ENCODE measurements around the gene CCDC40. TPM values are rescaled to one million over a fixed set of nuclear protein-coding genes. Genes with fewer than 3 reads are reported as not detected.

CCDC40 gene
- total and polyA plus RNA-seq, 9 of the 15 experiments (the other 6 are each of a cell fraction or from before 2014, with no cell fraction given) = 0.07 to 0.33 TPM; not detected in 7

DNA sequence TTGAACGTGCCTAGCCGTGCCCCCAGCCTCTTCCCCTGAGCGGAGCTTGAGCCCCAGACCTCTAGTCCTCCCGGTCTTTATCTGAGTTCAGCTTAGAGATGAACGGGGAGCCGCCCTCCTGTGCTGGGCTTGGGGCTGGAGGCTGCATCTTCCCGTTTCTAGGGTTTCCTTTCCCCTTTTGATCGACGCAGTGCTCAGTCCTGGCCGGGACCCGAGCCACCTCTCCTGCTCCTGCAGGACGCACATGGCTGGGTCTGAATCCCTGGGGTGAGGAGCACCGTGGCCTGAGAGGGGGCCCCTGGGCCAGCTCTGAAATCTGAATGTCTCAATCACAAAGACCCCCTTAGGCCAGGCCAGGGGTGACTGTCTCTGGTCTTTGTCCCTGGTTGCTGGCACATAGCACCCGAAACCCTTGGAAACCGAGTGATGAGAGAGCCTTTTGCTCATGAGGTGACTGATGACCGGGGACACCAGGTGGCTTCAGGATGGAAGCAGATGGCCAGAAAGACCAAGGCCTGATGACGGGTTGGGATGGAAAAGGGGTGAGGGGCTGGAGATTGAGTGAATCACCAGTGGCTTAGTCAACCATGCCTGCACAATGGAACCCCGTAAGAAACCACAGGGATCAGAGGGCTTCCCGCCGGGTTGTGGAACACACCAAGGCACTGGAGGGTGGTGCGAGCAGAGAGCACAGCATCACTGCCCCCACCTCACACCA lies 65.7 kb downstream of the CCDC40 start:
- H2AFZ ChIP-seq (ENCODE audit: low read depth, low read length) = peak overlapping the region; percentile 89
- H3K9ac ChIP-seq (ENCODE audit: insufficient read depth in 1 of 2, low read depth in 2 of 2, low read length in 2 of 2) = peak overlapping the region; percentile 70 to 95
- peaks cover 15 to 34% of the 10 kb centered on the region in 2 experiments; a peak in 4 of 5 replicates for H3K27me3 ChIP-seq (ENCODE audit: control insufficient read depth in 2 of 2, insufficient read depth in 2 of 2, low read length in 2 of 2)
- FAIRE-seq (no peak), DNase-seq (ENCODE audit: extremely low read depth in 1 of 4, low spot score in 3 of 4) (peak in 3 of 4 experiments; percentile 55 to 57 (median 56)), ATAC-seq (peak; percentile 60)
- peaks cover 10 to 45% of the 10 kb centered on the region in 2 experiments; a peak in 4 of 5 replicates for H3K4me1 ChIP-seq (replicated peaks in 1 of 2; ENCODE audit: control insufficient read depth in 2 of 2, insufficient read depth in 2 of 2, low read length in 2 of 2)
- 47% methylated on average over 15 of the region's 21 CpGs for WGBS (ENCODE audit: insufficient coverage, low coverage, missing lambda C conversion rate)
- H3K9me1 ChIP-seq (ENCODE audit: control insufficient read depth, insufficient read depth, low read length) = no peaks in the 10 kb centered on the region
- H3K36me3 ChIP-seq (ENCODE audit: control insufficient read depth, insufficient read depth, low read length) = no peaks in the 10 kb centered on the region
- intact Hi-C loops (cut with micrococcal nuclease) = loop anchor here (10.0 kb wide), 1 partner anchor 83 kb away; no protein-coding TSS in a partner anchor
- POLR2A ChIA-PET = interaction anchor here (0.5 to 1.8 kb wide), 11 partner anchors 8 to 325 kb away, joined by 3 to 8 read pairs (median 4); no protein-coding TSS in a partner anchor
- BruUV-seq (replicated peaks) = TSS peak; percentile 75
- 0 out of 2 replicates have a peak, but pooled peaks cover 4% of the 10 kb centered on the region for H4K20me1 ChIP-seq (replicated peaks; ENCODE audit: control insufficient read depth, insufficient read depth, low read length)
- peak overlapping the region; percentile 95 for H3K4me2 ChIP-seq (ENCODE audit: insufficient read depth, low read length)
- H3K27ac ChIP-seq (ENCODE audit: extremely low read depth, low read depth, low read length) = peak overlapping the region; percentile 52; the same call in 2 of the 3 replicates
- peak overlapping the region; percentile 65 for H3K4me3 ChIP-seq
- H3K9me3 ChIP-seq (replicated peaks; ENCODE audit: control insufficient read depth, insufficient read depth, low read depth, low read length) = no peaks in the 10 kb centered on the region
- H3K79me2 ChIP-seq (ENCODE audit: control insufficient read depth, insufficient read depth, low read length) = no peaks in the 10 kb centered on the region
- CTCF ChIA-PET (ENCODE audit: low intra/inter-chr PET ratio) = interaction anchor here (0.6 to 0.7 kb wide), 2 partner anchors 12 to 17 kb away, joined by 3 to 4 read pairs; no protein-coding TSS in a partner anchor
- in situ Hi-C loops (cut with MboI) = no loop called here
- TF ChIP-seq, protein P1, sequence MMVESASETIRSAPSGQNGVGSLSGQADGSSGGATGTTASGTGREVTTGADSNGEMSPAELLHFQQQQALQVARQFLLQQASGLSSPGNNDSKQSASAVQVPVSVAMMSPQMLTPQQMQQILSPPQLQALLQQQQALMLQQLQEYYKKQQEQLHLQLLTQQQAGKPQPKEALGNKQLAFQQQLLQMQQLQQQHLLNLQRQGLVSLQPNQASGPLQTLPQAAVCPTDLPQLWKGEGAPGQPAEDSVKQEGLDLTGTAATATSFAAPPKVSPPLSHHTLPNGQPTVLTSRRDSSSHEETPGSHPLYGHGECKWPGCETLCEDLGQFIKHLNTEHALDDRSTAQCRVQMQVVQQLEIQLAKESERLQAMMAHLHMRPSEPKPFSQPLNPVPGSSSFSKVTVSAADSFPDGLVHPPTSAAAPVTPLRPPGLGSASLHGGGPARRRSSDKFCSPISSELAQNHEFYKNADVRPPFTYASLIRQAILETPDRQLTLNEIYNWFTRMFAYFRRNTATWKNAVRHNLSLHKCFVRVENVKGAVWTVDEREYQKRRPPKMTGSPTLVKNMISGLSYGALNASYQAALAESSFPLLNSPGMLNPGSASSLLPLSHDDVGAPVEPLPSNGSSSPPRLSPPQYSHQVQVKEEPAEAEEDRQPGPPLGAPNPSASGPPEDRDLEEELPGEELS (CRISPR knock-in tag; IDR thresholded peaks at IDR 0.05; ENCODE audit: borderline replicate concordance) = 0 out of 2 replicates have a peak, but pooled peaks have one; percentile 20
- TF ChIP-seq LEF1 (IDR thresholded peaks at IDR 0.05) (no peak), BCOR (IDR thresholded peaks at IDR 0.05) (0 out of 2 replicates have a peak, but pooled peaks have one; percentile 4), FIP1L1 (IDR thresholded peaks at IDR 0.05; ENCODE audit: low read depth, low read length, poor library complexity, severe bottlenecking) (no peak), ETV5 (CRISPR knock-in tag; IDR thresholded peaks at IDR 0.05; ENCODE audit: low read depth) (0 out of 2 replicates have a peak, but pooled peaks have one; percentile 5), BHLHE40 (IDR thresholded peaks at IDR 0.05; ENCODE audit: low read length) (no peak), RAD21 (CRISPR knock-in tag; conservative IDR thresholded peaks at IDR 0.05 in 1 of 2, IDR thresholded peaks at IDR 0.05 in 1 of 2) (0 out of 4 replicates have a peak, but pooled peaks of 1 of the 2 experiments have one; percentile 1), FOXA3 (CRISPR knock-in tag; conservative IDR thresholded peaks at IDR 0.05 in 1 of 2, IDR thresholded peaks at IDR 0.05 in 1 of 2) (no peak)
- TF ChIP-seq, protein P2, sequence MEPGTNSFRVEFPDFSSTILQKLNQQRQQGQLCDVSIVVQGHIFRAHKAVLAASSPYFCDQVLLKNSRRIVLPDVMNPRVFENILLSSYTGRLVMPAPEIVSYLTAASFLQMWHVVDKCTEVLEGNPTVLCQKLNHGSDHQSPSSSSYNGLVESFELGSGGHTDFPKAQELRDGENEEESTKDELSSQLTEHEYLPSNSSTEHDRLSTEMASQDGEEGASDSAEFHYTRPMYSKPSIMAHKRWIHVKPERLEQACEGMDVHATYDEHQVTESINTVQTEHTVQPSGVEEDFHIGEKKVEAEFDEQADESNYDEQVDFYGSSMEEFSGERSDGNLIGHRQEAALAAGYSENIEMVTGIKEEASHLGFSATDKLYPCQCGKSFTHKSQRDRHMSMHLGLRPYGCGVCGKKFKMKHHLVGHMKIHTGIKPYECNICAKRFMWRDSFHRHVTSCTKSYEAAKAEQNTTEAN (CRISPR knock-in tag; IDR thresholded peaks at IDR 0.05) = no peak
- TF ChIP-seq, protein P3, sequence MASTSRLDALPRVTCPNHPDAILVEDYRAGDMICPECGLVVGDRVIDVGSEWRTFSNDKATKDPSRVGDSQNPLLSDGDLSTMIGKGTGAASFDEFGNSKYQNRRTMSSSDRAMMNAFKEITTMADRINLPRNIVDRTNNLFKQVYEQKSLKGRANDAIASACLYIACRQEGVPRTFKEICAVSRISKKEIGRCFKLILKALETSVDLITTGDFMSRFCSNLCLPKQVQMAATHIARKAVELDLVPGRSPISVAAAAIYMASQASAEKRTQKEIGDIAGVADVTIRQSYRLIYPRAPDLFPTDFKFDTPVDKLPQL (IDR thresholded peaks at IDR 0.05; ENCODE audit: extremely low read depth, insufficient read length) = no peak

Data from K562 (cell line).